HCT116 (cell line): ENCODE data around the gene MYL5. TPM values are rescaled to one million over a fixed set of nuclear protein-coding genes. Genes with fewer than 3 reads are reported as not detected.

Source experiments
- ATAC-seq: fragments of 200-7000 bp; cut with Tn5 transposase; 2 replicates; pipeline ENCODE4 v1.9.1; 2020; ENCODE audit warnings: mild to moderate bottlenecking, moderate library complexity
- BruUV-seq: library from RNA; stranded (reverse); fragments of 400-500 nt; replicated peaks from 2 replicates; lab custom pipeline; 2021; lab: Mats Ljungman, UMichigan
- CTCF ChIA-PET: fragments of 300-600 bp; sonication (Branson Sonifier 250); formaldehyde crosslinking; loops from one replicate; lab custom pipeline; 2021; ENCODE audit warnings: antibody characterized with exemption; lab: Charles Lee
- POLR2A ChIA-PET: fragments of 300-600, 350-600 bp; sonication (Branson Sonifier 250); formaldehyde crosslinking; loops from one replicate; lab custom pipeline; 2021; ENCODE audit warnings: antibody characterized with exemption; lab: Charles Lee
- RAD21 ChIA-PET, 2 experiments: fragments of 300-600 bp; sonication (Branson Sonifier 250); formaldehyde crosslinking; loops; one replicate each; lab custom pipeline; 2023; ENCODE audit warnings: low total read pairs in 2 of 2; ENCODE audit not compliant: uncharacterized antibody in 2 of 2, unreplicated experiment in 2 of 2, low non-redundant PET in 1 of 2; lab: Charles Lee
- DNase-seq: peaks from one replicate; pipeline ENCODE4 v3.0.0-alpha.2; 2010; ENCODE audit warnings: low read depth, low spot score
- H2AFZ ChIP-seq: fragments of 200-600 bp; shearing (Covaris generic), sonication (generic); 2 replicates; pipeline ENCODE4 v1.6.1; 2017; ENCODE audit warnings: low read depth, mixed run types, mixed read lengths, antibody characterized with exemption, low read length; ENCODE audit not compliant: poor library complexity, severe bottlenecking
- H3K27ac ChIP-seq: 2 replicates; pipeline ENCODE4 v1.5.1; 2012; ENCODE audit warnings: low read depth, low read length
- H3K27me3 ChIP-seq: fragments of 200-600 bp; sonication (generic); 2 replicates; pipeline ENCODE4 v1.6.1; 2016; ENCODE audit warnings: mixed run types, low read length, mixed read lengths; ENCODE audit not compliant: insufficient read depth
- H3K36me3 ChIP-seq, 2 experiments: fragments of 200-500 bp in 1 of 2; fragments of 200-600 bp in 1 of 2; sonication (Bioruptor generic) in 1 of 2; sonication (generic) in 1 of 2; 2 replicates each; pipeline versions ENCODE4 v1.5.1 to v1.6.1; 2014 to 2016; ENCODE audit warnings: low read length in 2 of 2, inconsistent platforms in 1 of 2, mixed read lengths in 1 of 2, mixed run types in 1 of 2; ENCODE audit not compliant: insufficient read depth in 2 of 2, control insufficient read depth in 1 of 2
- H3K4me1 ChIP-seq, 2 experiments: fragments of 200-600 bp in 1 of 2; sonication (generic) in 1 of 2; 2 replicates each; pipeline versions ENCODE4 v1.5.1 to v1.6.1; 2012 to 2017; ENCODE audit warnings: low read length in 2 of 2, inconsistent platforms in 1 of 2, mild to moderate bottlenecking in 1 of 2, mixed read lengths in 1 of 2, mixed run types in 1 of 2, moderate library complexity in 1 of 2; ENCODE audit not compliant: insufficient read depth in 2 of 2, control insufficient read depth in 1 of 2
- H3K4me2 ChIP-seq: fragments of 200-600 bp; sonication (generic); 2 replicates; pipeline ENCODE4 v1.6.1; 2017; ENCODE audit warnings: mixed run types, low read length, mixed read lengths
- H3K4me3 ChIP-seq, 2 experiments: fragments of 200-600 bp in 1 of 2; sonication (generic) in 1 of 2; replicated peaks in 1 of 2; 2 replicates each; pipeline ENCODE4 v1.5.1; 2011 to 2016; ENCODE audit warnings: low read length in 2 of 2, control low read depth in 1 of 2, low read depth in 1 of 2, mild to moderate bottlenecking in 1 of 2, mixed read lengths in 1 of 2, mixed run types in 1 of 2
- H3K79me2 ChIP-seq: fragments of 200-600 bp; sonication (generic); 2 replicates; pipeline ENCODE4 v1.6.1; 2017; ENCODE audit warnings: mild to moderate bottlenecking, mixed run types, low read length, moderate library complexity, mixed read lengths; ENCODE audit not compliant: insufficient read depth
- H3K9ac ChIP-seq: fragments of 200-600 bp; sonication (generic); 2 replicates; pipeline ENCODE4 v1.6.1; 2016; ENCODE audit warnings: low read length, mixed read lengths
- H3K9me2 ChIP-seq: fragments of 200-600 bp; sonication (generic), shearing (Covaris generic); 2 replicates; pipeline ENCODE4 v1.6.1; 2017; ENCODE audit warnings: mixed run types, mild to moderate bottlenecking, moderate library complexity; ENCODE audit not compliant: insufficient read depth
- H3K9me3 ChIP-seq, 2 experiments: fragments of 200-500 bp in 1 of 2; fragments of 200-600 bp in 1 of 2; sonication (Bioruptor generic) in 1 of 2; sonication (generic) in 1 of 2; 2 replicates each; pipeline ENCODE4 v1.6.1; 2014 to 2017; ENCODE audit warnings: low read length in 2 of 2, mixed read lengths in 2 of 2, inconsistent platforms in 1 of 2, low read depth in 1 of 2, mild to moderate bottlenecking in 1 of 2, mixed run types in 1 of 2, moderate library complexity in 1 of 2; ENCODE audit not compliant: control insufficient read depth in 1 of 2, insufficient read depth in 1 of 2
- H4K20me1 ChIP-seq: fragments of 200-600 bp; sonication (generic), shearing (Covaris generic); 2 replicates; pipeline ENCODE4 v1.6.1; 2017; ENCODE audit warnings: mixed run types, mild to moderate bottlenecking, moderate library complexity; ENCODE audit not compliant: insufficient read depth
- ATF3 ChIP-seq: IDR thresholded peaks from 2 replicates; pipeline ENCODE4 v1.6.1; 2012
- CEBPB ChIP-seq: IDR thresholded peaks from 2 replicates; pipeline ENCODE4 v1.6.1; 2012; ENCODE audit warnings: low read depth
- CTCF ChIP-seq, 3 experiments: fragments of 200-600 bp in 1 of 3; sonication (generic) in 1 of 3; IDR thresholded peaks in 2 of 3; conservative IDR thresholded peaks in 1 of 3; 2 replicates each; pipeline ENCODE4 v1.5.1; 2012 to 2017; ENCODE audit warnings: low read depth in 2 of 3, low read length in 2 of 3, antibody characterized with exemption in 1 of 3, borderline replicate concordance in 1 of 3, control low read depth in 1 of 3, mild to moderate bottlenecking in 1 of 3, mixed read lengths in 1 of 3, mixed run types in 1 of 3, moderate library complexity in 1 of 3; ENCODE audit not compliant: insufficient read depth in 1 of 3
- ELF1 ChIP-seq: IDR thresholded peaks from 2 replicates; pipeline ENCODE4 v1.6.1; 2012; ENCODE audit warnings: low read depth, borderline replicate concordance
- EZH2phosphoT487 ChIP-seq: fragments of 200-600 bp; IDR thresholded peaks from 2 replicates; pipeline ENCODE4 v1.6.1; 2018; ENCODE audit warnings: antibody characterized with exemption, borderline replicate concordance
- JUND ChIP-seq: IDR thresholded peaks from 2 replicates; pipeline ENCODE4 v1.6.1; 2012
- POLR2A ChIP-seq: IDR thresholded peaks from 2 replicates; pipeline ENCODE4 v1.7.0; 2011; ENCODE audit warnings: borderline replicate concordance; ENCODE audit not compliant: insufficient read depth, insufficient read length; ENCODE audit errors: extremely low read depth
- RAD21 ChIP-seq: IDR thresholded peaks from 2 replicates; pipeline ENCODE4 v1.6.1; 2012; ENCODE audit warnings: low read depth, mild to moderate bottlenecking
- REST ChIP-seq: IDR thresholded peaks from 2 replicates; pipeline ENCODE4 v1.6.1; 2012; ENCODE audit warnings: low read depth
- SIN3A ChIP-seq: IDR thresholded peaks from 2 replicates; pipeline ENCODE4 v1.6.1; 2012; ENCODE audit warnings: low read depth
- TCF7L2 ChIP-seq: IDR thresholded peaks from 2 replicates; pipeline ENCODE4 v1.7.0; 2011; ENCODE audit warnings: borderline replicate concordance, inconsistent platforms; ENCODE audit not compliant: insufficient read depth, insufficient read length; ENCODE audit errors: extremely low read depth
- ZNF274 ChIP-seq: fragments of 200-500 bp; sonication (Bioruptor generic); IDR thresholded peaks from 2 replicates; pipeline ENCODE4 v1.6.1; 2014; ENCODE audit warnings: mild to moderate bottlenecking, low read depth, low read length, inconsistent platforms
- intact Hi-C: fragments of 100-400 bp; cut with micrococcal nuclease; formaldehyde crosslinking; loops from 2 replicates; pipeline ENCODE4 v1.10.0; 2022
- total RNA-seq: library from RNA; stranded (reverse); gene quantifications from one replicate; pipeline ENCODE4 v1.2.1, GENCODE V29; 2021; ENCODE audit not compliant: unreplicated experiment

Gene MYL5
- total RNA-seq, 1 experiment from 2014 or later: 14.0 TPM

GRCh38 chr4:680928-681645, 6.7 kb downstream of the MYL5 start:
- CTCF ChIA-PET: no interaction called here
- ATAC-seq (no peak), DNase-seq (no peak)
- Histone ChIP-seq H3K27ac (no peak overlapping the region; the same call in 1 of the 2 replicates), H3K4me2 (no peak overlapping the region), H3K36me3 (no peaks in the 10 kb centered on the region), H2AFZ (no peak overlapping the region), H3K4me3 (no peak overlapping the region), H3K4me1 (peaks cover 17 to 48% of the 10 kb centered on the region in 2 experiments; a peak in 3 of 4 replicates), H3K9me3 (no peaks in the 10 kb centered on the region), H3K79me2 (no peaks in the 10 kb centered on the region), H3K9me2 (no peaks in the 10 kb centered on the region), H3K9ac (no peak overlapping the region), H4K20me1 (no peaks in the 10 kb centered on the region), H3K27me3 (no peaks in the 10 kb centered on the region)
- no peak for TF ChIP-seq RAD21
- TF ChIP-seq SIN3A: no peak
- TF ChIP-seq TCF7L2: no peak
- TF ChIP-seq CEBPB: no peak
- no peak for TF ChIP-seq JUND
- no peak for TF ChIP-seq ELF1
- TF ChIP-seq EZH2phosphoT487: no peak
- no peak for TF ChIP-seq ZNF274
- intact Hi-C loops: no loop called here
- BruUV-seq: no TSS peak
- RAD21 ChIA-PET: no interaction called here
- POLR2A ChIA-PET: no interaction called here

- ATAC-seq: 0 out of 2 replicates have a peak, but pooled peaks have one; percentile 13
- no peaks in the 10 kb centered on the region for H3K9me3 ChIP-seq
- no peaks in the 10 kb centered on the region for H4K20me1 ChIP-seq
- DNase-seq: no peak
- no peaks in the 10 kb centered on the region for H3K9me2 ChIP-seq
- RAD21 ChIA-PET: no interaction called here
- no peak overlapping the region for H2AFZ ChIP-seq
- no peaks in the 10 kb centered on the region for H3K27me3 ChIP-seq
- no peak overlapping the region for H3K9ac ChIP-seq
- POLR2A ChIA-PET: no interaction called here
- peaks cover 20 to 45% of the 10 kb centered on the region in 2 experiments for H3K4me1 ChIP-seq
- H3K4me2 ChIP-seq: peak overlapping the region; percentile 37; the same call in 1 of the 2 replicates
- intact Hi-C loops: no loop called here
- no peaks in the 10 kb centered on the region for H3K36me3 ChIP-seq
- H3K27ac ChIP-seq: peak overlapping the region; percentile 48; the same call in 1 of the 2 replicates
- BruUV-seq: no TSS peak
- H3K79me2 ChIP-seq: no peaks in the 10 kb centered on the region
- H3K4me3 ChIP-seq: no peak overlapping the region
- CTCF ChIA-PET: no interaction called here
- no peak for TF ChIP-seq SIN3A
- TF ChIP-seq ATF3: no peak
- TF ChIP-seq CTCF (IDR thresholded peaks at IDR 0.05 in 2 of 3, conservative IDR thresholded peaks at IDR 0.05 in 1 of 3; ENCODE audit: borderline replicate concordance in 1 of 3, insufficient read depth in 1 of 3, low read depth in 2 of 3, low read length in 2 of 3): no peak
- no peak for TF ChIP-seq ELF1
- no peak for TF ChIP-seq RAD21
- no peak for TF ChIP-seq POLR2A
- TF ChIP-seq REST: no peak
- no peak for TF ChIP-seq EZH2phosphoT487
Measured at GRCh38 chr4:681736-682451, 7.6 kb downstream of the MYL5 start.
